Placental pericyte (primary cell): ENCODE results near the gene ASB6. TPM values are rescaled to one million over a fixed set of nuclear protein-coding genes. Genes with fewer than 3 reads are reported as not detected.

Experiments
- total RNA-seq: library from RNA; depleted of rRNA; stranded (reverse); fragments of >200 nt; gene quantifications from 2 replicates; pipeline ENCODE4 v1.2.3, GENCODE V29; 2012

Gene ASB6, protein sequence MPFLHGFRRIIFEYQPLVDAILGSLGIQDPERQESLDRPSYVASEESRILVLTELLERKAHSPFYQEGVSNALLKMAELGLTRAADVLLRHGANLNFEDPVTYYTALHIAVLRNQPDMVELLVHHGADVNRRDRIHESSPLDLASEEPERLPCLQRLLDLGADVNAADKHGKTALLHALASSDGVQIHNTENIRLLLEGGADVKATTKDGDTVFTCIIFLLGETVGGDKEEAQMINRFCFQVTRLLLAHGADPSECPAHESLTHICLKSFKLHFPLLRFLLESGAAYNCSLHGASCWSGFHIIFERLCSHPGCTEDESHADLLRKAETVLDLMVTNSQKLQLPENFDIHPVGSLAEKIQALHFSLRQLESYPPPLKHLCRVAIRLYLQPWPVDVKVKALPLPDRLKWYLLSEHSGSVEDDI
- 21.0 and 26.3 TPM in 2 replicates for total RNA-seq

DNA sequence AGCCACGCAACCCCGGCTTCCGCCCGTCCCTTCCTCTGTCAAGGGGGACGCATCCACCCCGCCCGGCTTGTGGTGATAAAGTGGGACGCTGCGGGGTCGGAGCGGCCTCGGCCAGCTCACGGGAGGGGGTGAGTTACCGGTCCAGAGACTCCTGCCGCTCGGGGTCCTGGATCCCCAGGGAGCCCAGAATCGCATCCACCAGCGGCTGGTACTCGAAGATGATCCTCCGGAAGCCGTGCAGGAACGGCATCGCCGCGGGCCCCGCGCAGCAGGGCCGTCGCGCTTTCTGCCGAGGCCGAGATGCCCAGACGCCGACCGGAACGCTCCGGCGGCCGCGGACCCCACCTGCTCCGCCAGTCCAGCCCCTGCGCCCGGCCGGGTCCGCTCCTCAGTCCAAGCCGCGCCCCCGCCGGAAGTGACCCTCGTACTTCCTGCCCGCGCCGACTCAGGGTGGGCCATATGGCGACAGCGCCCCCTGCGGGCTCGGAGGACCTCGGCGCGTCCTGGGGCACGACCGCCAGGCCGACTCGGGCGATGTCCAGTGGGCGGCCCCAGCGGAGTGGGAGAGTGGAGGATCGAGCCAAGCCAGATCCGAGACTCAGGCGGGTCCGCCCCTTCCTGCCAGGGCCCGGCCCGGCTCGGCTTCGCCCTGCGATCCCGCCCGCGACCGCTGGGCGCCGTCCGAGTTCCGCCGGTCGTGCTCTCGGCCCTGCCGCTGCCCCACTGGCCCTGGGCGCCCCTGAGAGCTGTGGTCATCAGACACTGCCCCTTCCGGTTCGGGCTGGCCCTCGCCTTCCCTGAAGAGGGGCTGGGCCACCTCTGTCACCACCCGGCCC, at the start of gene ASB6:
Gene ASB6, minus strand, starts transcription at position 402 of the 836 bp plus-strand sequence. Its CDS starts 152 bp downstream, at position 250.

DNA sequence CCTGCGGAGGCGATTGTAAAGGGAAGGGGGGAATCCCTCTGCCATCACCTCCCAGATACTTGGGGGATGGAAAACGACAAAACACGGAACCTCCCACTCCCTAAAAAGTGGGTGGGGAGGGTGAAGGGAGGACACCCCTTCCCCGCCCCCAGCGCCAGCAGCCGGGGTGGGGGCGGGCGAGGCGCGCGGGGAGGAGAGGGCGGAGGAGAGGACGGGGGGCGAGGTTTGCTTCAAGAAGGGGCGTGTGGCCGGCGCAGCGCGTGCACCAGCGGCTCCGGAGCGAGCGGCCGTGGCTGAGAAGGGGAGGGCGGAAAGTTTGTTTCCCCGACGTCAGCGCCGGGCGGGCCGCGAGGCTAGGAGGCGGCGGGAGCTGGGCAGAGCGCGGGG, 23.4 kb upstream of the ASB6 start, which contains the start of gene PRRX2:
Gene PRRX2, plus strand, starts transcription at position 259 of the 387 bp plus-strand sequence. CDS start 221 bp downstream, outside the sequence.

DNA sequence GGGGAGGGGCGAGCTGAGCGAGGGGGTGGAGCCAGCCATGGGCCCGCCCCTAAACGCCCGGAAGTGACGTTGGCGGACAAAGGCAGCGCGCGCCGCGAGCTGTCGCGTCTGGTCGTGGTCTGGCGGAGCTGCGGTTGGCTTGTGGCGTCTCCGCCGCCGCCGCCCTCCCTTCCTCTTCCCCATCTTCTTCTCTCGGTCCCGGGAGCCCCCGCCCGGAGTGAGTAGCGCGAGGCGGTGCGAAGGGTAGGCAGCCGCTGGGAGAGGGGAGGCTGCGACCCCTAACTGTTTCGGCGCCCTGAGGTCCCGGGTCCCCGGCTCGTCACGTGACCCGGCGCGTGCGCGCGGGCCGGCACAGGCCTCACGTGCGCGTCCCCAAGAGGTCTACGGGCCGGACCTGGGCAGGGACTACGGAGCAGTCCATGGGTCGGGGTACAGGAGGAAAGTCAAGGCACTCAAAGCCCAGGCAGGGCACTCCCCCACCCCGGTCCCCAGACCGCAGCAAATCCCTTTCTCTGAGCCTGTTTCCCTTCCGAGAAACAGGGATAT, 15.8 kb downstream of the ASB6 start, which contains the start of gene NTMT1:
Gene NTMT1, plus strand, starts transcription at position 85 of the 546 bp plus-strand sequence. CDS start 6,541 bp downstream, outside the sequence.

DNA sequence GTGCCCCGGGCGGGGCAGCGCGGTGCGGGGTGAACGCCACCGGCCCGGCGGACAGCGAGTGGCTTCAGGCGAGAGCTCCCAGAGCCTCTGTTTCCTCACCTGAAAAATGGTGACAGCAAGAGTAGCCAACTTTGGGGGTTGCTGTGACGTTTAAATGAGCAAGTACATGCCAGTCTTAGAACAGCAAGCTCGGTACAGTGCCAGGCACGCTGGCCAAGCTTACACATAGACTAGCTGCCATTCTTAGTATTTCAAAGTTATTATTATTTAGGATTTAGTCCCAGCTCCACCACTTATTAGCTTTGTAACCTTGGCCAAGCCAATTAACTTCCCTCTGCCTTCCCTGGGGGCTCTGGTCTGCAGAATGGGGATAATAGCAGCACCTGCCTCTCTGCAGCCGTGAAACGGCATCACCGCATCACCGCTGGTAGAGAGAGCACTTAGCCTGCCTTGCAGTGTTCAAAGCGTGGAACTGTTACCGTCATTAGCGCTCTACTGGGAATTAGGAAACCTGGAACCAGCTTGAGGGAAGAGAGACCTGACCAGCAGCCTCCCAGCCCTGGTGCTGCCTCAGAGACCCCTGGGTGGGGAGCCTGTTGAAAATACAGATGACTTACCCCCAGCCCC, 21.2 kb downstream of the ASB6 start, which contains the start of gene C9orf50:
Gene C9orf50, minus strand, starts transcription at position 433 of the 627 bp plus-strand sequence. CDS start 527 bp downstream, outside the sequence.

Other genes starting within 250 kb of the ASB6 start
- not detected in 2 replicates for gene C9orf50, start 21.1 kb downstream of the ASB6 start, total RNA-seq
- gene NTMT1, start 16.0 kb downstream of the ASB6 start, total RNA-seq, result 29.1 and 44.7 TPM in 2 replicates
- 0.14 and 3.7 TPM in 2 replicates for gene PRRX2, start 23.5 kb upstream of the ASB6 start, total RNA-seq
- gene PTGES, start 110.9 kb upstream of the ASB6 start, total RNA-seq, result 3.9 and 138 TPM in 2 replicates
- 29.1 and 42.4 TPM in 2 replicates for gene TOR1B, start 161.0 kb upstream of the ASB6 start, total RNA-seq
- 51.6 and 69.1 TPM in 2 replicates for gene TOR1A, start 182.0 kb upstream of the ASB6 start, total RNA-seq
- gene C9orf78, start 193.1 kb upstream of the ASB6 start, total RNA-seq, result 30.0 and 32.5 TPM in 2 replicates
- 13.3 and 13.9 TPM in 2 replicates for gene USP20, start 193.3 kb upstream of the ASB6 start, total RNA-seq